Pulmonary artery endothelial cell (primary cell): ENCODE results near the gene PPIA. TPM values are rescaled to one million over a fixed set of nuclear protein-coding genes. Genes with fewer than 3 reads are reported as not detected.

ENCODE experiments used
- DNase-seq: peaks from one replicate; pipeline ENCODE4 v3.0.0-alpha.2; 2011; ENCODE audit warnings: low read depth, low spot score
- total RNA-seq: library from RNA; depleted of rRNA; stranded (reverse); fragments of >200 nt; gene quantifications from 2 replicates; pipeline ENCODE4 v1.2.3, GENCODE V29; 2014

Gene PPIA
- total RNA-seq = 2,525 and 2,554 TPM in 2 replicates

DNA sequence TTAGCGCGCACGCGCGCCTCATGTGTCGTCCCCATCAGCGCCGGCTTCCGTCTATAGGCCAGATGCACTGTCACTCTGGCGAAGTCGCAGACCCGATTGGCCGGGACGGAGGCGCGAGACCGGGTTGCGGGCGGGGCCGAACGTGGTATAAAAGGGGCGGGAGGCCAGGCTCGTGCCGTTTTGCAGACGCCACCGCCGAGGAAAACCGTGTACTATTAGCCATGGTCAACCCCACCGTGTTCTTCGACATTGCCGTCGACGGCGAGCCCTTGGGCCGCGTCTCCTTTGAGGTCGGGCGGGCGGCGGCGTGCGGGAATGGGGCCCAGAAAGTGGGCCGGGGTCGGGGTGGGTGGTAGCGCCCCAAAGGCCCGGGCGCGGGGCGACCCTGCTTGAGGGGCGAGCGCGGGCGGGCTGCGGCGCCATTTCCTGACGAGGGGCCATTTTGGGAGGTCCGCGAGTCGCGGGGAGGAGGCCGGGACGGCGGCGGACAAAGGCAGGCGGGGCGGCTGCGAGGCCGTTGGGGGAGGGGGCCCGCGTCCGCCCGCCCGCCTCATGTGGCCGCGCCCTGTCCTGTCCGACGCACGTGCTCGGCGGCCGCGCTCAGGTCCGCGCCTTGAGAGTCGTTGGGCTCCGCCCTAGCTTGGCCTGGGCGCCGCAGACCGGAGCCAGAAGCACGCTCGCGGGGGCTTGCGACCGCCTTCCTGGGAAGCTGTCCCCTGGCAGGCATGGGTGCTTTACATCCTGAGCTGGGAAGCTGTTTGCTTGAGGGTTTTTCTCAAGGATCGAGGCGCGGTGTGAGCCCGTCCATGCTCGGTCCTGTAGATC lies at the start of gene PPIA:
Gene PPIA (plus strand): TSS at position 178 of the 825 bp plus-strand sequence. CDS start 44 bp downstream, at position 222.
- DNase-seq = peak; percentile 94

DNA sequence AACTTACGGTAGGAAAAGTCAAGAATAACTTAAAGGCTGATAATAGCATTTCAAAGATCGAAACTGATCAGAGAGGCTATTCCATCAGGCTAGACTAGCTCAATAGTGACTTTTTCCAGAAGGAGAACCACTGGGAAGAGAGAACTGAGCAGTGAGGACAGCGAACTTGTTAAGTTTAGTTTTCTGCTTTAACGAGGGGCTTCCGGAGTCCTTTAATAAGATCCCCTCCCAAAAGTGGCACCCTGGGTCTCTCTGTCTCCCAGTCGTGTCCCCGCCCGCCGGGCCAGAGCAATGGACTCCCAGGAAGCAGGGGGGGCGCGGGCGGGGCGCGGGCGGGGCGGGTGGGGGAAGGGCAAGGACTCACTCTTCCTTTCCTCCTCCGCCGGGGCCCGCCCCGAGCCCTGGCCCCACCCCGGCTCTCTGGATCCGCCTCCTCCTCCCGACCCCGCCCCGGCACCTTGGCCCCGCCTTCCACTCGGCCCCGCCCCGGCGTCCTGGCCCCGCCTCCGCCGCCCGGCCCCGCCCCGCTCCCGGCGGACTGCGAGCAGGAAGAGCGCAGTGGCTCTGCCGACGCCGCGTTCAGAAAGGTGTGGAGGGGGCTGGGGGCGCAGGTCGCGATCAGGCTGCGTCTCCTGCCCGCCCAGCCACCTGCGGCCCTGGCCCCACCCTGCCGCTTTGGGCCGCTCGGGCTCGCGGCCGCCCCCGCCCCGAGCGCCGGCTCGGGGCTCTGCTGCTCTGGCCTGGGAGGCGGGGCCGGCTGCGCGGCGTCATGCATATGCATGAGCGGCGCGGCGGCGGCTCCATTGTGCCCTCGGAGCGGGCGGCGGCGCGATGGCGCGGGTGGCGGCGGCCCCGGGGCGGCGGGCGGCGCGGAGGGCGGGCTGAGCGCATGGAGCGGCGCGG lies 48.2 kb upstream of the PPIA start, which contains the start of gene ZMIZ2:
Gene ZMIZ2 (plus strand): TSS at position 803 of the 903 bp plus-strand sequence. CDS start 7,403 bp downstream, outside the sequence.
- DNase-seq = peak; percentile 43

DNA sequence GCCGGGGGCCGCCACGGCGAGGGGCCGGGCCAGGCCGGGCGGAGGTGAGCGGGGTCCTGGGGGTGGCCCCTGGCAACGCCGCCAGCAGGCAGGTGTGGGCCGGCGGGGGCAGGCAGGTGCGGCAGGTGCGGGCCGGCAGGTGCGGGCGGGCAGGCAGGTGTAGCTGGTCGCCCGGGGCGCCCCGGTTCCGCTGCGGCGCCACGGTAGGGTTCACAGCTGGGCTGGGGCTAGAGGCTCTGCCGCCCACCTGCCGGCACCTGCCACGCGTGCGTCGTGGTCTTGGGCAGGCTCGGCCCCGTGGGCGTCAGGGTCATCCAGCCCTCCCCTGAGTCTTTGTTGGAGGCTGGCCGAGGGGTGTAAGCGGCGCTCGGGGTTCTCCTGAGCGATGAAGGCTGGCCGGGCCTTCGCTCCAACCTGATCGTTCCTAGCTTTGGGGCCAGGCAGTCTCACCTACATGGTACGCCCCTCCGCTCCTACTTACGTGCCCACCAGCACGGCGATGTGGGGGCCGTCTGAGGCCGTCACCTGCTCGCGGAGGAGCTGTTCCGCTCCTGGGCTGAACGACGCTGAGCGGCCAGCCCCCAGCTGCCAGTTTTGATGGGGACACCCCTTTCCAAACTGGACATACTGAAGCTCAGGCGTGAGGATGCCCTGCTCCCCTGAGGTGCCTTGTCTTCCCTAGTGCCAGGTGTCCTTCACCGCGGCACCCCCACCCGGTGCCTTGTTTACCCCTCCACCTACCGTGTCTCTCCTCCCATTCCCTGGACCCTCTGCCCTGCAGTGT lies 47.3 kb upstream of the PPIA start:
- DNase-seq = no peak

DNA sequence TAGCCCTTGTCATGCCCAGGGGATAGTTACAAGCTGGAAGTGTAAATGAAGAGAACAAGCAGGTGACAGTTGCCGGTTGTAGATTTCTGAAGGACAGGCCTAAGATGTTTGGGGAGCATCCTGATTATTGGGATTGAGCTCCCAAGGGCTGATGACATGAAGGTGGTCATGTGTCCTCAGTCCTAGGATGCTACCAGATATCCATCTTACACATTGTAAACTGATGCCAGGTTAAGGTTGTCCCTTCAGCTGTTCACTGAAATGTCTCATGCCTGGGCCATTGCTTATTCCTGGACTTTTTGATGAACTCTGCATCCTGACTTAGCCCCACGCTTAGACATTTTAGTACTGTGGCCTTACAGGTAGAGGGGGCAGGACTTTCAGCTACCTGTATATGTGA lies 46.5 kb upstream of the PPIA start:
- no peak for DNase-seq

DNA sequence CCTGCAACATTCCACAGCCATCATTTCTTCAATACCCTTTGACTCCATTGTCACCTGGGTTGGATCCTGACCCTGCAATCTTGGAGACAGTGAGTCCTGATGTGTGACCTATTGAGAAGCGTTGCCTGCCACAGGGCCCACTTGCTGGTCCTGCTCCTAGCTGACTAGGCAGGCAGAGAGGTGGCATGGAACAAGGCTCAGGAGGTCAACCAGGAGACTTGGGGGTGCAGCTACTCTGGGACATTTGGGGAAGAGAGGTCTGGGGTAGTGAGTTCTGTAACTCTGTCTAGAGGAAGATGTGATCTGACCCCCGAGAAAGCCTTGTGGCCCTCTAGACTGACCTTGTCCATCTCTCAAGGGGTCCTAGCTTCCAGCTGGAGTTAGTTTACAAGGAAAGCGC lies 46.1 kb upstream of the PPIA start:
- no peak for DNase-seq

DNA sequence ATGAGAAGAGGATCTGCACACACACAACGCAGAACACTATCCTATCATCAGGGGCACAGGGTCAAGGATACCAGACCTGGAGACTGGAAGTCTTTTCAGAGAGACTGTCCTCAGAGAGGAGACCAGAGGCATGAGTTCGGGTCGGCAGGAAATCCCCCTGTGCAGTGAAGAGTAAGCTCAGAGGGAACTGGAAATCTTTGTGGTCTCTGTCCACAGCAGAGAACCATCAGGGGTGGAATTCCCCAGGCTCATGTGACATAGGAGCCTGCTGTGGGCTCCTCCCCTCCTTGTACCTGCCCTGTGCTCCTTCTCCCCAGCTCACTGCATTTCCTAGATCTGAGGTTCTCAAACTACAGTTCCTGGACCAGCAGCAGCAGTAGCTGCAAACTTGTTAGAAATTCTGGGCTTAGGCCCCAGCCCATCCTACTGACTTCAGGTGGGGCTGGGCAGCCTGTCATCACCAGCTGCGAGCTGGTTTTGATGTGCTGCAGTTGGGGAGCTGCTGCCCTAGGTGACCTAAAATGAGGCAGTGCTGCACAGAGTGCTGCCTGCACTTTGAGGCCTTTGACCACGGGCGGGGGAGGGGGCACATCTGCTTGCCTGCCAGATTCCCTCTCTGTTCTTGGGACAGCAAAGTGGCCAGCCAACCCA lies 45.4 kb upstream of the PPIA start:
- DNase-seq = no peak

DNA sequence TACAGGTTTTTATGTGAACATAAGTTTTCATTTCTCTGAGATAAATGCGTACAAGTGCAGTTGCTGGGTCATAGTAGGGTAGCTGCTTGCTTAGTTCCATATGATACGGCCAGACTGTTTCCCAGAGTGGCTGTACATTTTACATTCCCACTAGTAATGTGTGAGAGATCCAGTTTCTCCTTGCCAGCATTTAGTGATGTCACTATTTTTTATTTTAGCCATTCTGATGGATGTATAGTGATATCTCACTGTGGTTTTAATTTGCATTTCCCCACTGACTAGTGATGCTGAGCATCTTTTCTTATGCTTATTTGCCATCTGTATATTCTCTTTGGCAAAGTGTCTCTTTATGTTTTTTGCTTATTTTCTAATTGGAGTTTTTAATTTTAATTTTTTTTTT lies 43.7 kb upstream of the PPIA start:
- no peak for DNase-seq

DNA sequence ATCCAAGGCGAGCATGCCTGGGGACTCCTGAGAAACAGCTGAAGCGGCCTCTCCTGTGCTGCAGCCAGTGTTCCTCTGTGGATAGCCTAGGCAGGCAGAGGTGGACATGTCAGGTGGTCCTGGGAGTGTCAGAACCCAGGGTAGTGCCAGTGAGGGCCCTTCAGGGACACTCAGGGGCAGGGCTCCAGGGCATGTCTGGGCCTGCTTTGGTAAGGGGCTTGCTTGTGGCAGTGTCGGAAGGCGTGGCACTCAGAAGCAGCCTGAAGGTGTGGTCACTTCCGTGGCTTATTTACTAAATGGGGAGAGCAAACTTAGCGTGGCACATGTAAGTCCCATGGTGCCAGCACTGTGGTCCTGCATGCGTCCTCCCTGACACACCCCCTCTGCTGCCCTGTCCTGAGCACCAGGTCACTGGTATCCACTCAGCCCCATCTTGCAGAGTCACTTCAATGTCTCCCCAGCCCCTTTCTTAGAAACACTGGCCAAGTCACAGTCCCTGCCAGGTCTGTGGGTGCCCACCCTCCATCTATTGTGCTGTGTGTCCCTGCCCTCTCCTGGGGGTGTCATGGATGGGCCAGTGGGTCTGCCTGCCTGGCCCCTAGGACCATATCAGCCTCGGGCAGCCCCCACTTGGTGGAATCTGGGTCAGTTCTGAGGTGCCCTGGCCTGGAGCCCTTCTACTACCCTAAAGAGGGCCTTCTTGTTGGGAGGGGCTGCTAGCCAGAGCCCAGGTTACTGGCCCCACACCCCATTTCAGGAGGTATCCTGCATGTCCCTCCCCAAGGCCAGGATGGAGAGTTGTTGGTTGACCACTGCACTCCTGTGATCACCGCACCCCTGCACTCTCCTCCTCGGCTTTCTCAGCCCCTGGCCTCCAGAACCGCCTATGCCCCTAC lies 41.4 kb upstream of the PPIA start:
- DNase-seq = no peak

DNA sequence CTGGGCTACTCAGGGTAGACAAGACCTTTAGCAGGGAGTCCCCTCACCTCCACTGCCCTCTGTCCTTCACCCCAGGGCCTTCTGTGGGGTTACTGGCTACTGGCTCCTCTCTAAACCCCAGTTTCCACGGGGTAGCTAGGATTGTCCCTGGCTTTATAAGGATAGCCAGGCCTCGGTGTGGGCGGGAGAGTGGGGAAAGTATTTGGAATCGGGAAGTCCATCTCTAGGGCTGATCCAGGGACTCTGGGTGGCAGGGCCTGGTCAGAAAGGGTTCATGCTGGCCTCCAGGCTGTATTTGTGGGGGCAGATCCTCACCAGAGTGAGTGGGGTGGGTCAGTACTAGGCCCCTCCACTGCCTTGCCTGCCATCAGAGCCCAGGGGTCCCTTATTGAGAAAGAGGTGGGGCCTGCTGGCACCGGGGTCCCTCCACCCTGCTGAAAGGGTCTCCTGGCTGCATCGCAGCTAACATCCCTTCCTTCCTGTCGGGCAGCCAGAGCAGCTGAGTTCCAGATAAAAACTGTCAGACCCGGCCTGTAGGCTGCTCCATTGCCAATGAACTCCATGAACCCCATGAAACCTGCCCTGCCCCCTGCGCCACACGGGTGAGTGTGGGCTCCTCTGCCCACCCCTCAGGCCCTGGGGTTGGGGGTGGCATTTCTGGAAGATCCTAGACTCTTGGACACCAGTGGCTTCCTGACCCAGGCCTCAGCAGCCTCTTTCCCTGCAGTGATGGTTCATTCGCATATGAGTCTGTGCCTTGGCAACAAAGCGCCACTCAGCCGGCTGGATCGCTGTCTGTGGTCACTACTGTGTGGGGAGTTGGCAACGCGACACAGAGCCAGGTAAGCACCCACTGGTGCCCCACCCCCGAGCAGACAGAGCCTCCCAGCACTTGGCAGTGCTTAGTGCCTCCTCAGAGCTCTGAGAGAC lies 40.5 kb upstream of the PPIA start:
- no peak for DNase-seq

DNA sequence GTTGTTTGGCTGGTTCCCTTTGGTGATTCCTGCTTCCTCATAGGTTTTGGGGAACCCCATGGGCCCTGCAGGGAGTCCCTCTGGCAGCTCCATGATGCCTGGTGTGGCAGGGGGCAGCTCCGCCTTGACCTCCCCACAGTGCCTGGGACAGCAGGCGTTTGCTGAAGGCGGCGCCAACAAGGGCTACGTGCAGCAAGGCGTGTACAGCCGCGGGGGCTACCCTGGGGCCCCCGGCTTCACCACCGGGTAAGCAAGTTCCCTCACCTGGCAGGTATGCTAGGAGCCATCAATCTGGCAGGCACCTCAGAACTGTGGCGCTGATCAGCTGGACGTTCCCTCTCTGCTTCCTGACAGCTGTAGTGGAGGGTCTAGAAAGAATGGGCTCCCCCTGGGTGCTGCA lies 39.6 kb upstream of the PPIA start:
- DNase-seq = no peak

DNA sequence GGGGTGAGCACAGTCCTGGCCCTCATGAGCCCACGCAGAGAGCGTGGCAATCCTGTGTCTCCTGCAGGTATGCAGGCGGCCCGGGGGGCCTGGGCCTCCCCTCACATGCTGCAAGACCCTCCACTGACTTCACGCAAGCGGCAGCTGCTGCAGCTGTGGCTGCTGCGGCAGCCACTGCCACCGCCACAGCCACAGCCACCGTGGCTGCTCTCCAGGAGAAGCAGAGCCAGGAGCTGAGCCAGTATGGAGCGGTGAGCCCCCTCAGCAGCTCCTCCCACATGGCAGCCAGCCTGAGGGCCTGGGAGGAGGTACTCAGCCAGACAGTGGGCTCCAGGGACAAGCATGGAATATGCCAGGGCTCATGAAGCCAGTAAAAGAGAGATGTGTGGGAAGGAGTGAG lies 39.2 kb upstream of the PPIA start:
- DNase-seq = no peak

DNA sequence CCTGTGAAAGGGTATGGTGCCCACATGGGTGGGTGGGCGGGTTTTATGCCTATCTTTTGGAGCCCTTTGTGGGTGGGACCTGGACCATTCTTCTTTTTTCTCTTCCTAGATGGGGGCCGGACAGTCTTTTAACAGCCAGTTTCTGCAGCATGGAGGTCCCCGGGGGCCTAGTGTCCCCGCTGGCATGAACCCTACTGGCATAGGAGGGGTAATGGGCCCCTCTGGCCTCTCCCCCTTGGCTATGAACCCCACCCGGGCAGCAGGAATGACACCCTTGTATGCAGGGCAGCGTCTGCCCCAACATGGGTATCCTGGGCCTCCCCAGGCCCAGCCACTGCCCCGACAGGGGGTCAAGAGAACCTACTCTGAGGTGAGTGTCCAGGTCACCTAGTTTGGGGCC lies 38.7 kb upstream of the PPIA start:
- no peak for DNase-seq

DNA sequence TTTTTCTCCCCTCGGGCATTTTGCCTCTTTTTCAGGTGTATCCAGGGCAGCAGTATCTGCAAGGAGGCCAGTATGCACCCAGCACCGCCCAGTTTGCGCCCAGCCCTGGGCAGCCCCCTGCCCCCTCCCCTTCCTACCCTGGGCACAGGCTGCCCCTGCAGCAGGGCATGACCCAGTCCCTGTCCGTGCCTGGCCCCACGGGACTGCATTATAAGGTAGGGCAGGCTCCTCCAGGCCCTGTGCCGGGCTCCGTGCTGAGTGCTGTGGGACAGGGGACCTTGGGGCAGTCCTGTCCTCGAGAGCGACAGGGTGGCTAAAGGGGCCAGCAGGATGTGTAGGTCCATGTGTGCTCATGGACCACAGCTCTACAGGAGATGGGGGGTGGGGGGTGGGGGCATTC lies 37.2 kb upstream of the PPIA start:
- DNase-seq = no peak

DNA sequence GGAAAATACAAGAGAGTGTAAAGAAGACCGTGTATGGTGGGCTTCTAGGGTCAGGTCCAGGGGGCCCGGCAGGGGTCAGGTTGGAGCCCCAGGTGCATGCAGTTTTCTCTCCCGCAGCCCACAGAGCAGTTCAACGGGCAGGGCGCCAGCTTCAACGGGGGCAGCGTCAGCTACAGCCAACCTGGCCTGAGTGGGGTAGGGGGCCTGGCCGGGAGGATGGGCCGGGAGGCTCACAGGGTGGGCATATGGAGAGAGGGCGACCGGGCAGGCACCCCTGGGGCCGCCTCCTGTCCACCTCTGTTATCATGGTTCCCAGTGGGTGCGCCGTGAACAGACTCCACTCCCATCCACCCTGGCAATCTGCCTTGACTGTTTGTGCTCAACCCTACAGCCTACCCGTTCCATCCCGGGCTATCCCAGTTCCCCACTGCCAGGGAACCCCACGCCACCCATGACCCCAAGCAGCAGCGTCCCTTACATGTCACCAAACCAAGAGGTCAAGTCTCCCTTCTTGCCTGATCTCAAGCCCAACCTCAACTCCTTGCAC lies 36.4 kb upstream of the PPIA start:
- no peak for DNase-seq

DNA sequence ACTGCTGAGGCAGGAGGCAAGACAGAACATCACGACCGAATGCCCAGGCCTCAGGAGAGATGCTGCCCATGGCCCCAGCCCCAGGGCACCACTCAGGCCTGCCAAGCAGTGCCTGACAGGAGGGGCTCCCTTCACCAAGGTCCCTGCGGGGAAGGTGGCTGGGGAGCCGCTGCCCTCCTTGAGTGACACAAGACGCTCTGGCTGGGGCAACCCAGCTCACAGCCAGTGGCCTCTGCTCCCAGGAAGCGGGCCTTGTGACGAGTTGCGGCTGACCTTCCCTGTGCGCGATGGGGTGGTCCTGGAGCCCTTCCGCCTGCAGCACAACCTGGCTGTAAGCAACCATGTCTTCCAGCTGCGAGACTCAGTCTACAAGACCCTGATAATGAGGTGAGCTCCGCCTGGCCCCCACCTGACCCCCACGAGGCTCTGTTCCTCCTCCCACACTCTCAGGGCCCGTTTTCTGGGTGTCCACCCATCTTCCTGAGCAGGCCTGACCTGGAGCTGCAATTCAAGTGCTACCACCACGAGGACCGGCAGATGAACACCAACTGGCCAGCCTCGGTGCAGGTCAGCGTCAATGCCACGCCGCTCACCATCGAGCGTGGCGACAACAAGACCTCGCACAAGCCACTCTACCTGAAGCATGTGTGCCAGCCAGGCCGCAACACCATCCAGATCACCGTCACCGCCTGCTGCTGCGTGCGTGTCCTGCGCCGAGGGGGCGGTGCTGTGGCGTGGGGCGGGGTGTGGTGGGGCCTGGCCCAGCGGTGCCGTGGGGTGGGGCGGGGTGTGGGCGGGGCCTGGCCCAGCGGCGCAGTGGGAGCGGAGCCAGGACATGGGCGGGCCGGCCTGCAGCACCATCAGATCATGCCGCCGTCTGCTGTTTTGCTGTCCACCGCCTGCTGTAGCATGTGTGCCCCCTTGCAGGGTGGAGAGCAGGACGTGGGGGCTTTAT lies 35.0 kb upstream of the PPIA start:
- no peak for DNase-seq

DNA sequence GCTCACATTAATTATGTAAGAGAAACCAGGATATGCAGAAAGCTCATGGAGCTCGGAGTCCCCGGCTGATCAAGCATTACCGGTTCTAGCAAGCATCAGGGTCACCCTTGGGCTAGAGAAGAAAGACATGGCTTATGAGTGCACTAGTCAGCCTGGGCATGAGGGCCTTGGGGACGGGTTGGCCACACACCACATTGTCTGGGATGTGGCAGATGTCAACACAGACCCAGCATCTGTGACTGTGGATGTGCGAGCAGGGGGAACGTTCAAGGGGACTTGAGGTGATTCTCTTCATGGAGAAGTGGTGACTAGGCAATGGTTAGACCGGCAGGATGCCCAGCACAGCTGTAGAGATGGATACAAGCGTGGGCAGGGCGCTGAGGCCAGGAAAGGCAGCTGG lies 34.2 kb upstream of the PPIA start:
- DNase-seq = no peak

DNA sequence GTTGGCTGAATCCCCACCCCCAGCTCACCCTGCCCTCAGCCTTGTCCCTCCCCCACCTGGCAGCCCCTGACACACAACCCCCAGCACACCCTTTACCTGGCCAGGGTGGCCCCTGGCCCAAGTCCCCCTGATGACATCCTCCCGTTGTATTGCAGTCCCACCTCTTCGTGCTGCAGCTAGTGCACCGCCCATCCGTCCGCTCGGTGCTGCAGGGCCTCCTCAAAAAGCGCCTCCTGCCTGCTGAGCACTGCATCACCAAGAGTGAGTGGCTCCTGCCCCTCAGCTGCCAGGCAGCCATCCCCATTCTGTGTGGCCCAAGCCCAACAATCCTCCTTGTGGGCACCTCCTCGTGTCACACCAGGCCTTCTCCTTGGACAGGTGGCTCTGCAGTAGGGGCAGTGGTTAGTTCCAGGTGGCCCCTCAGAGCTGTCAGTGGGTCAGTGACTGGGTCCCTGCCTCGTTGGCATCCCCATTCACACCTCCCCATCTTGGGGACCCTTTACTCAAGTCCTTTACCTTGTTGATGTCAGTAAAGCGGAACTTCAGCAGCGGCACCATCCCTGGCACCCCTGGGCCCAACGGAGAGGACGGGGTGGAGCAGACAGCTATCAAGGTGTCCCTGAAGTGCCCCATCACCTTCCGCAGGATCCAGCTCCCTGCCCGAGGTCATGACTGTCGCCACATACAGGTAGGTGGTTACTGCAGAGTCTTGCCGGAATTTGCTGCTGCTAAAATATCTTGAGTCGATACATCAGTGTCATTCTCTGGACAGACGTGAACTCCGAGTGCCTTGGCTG lies 33.6 kb upstream of the PPIA start:
- DNase-seq = no peak
